Measurements from ENCODE around the gene LY9. TPM values are rescaled to one million over a fixed set of nuclear protein-coding genes. Genes with fewer than 3 reads are reported as not detected.

LY9 gene
- total RNA-seq, 1 donor from 2014 or later, result not detected

- TF ChIP-seq EZH2 (IDR thresholded peaks at IDR 0.05), result no peak
- no peak for TF ChIP-seq EZH2phosphoT487 (IDR thresholded peaks at IDR 0.05)
- TF ChIP-seq, protein P1, sequence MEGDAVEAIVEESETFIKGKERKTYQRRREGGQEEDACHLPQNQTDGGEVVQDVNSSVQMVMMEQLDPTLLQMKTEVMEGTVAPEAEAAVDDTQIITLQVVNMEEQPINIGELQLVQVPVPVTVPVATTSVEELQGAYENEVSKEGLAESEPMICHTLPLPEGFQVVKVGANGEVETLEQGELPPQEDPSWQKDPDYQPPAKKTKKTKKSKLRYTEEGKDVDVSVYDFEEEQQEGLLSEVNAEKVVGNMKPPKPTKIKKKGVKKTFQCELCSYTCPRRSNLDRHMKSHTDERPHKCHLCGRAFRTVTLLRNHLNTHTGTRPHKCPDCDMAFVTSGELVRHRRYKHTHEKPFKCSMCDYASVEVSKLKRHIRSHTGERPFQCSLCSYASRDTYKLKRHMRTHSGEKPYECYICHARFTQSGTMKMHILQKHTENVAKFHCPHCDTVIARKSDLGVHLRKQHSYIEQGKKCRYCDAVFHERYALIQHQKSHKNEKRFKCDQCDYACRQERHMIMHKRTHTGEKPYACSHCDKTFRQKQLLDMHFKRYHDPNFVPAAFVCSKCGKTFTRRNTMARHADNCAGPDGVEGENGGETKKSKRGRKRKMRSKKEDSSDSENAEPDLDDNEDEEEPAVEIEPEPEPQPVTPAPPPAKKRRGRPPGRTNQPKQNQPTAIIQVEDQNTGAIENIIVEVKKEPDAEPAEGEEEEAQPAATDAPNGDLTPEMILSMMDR (IDR thresholded peaks at IDR 0.05), result no peak
- Mint-ChIP-seq H3K4me1 (no peaks in the 10 kb centered on the region), H3K9me3 (no peaks in the 10 kb centered on the region), H3K36me3 (no peaks in the 10 kb centered on the region), H3K27ac (no peak overlapping the region), H3K4me3 (no peak overlapping the region), H3K27me3 (ENCODE audit: insufficient read depth, low read depth) (peaks cover 7% of the 10 kb centered on the region)
- H3K4me2 ChIP-seq, result no peak overlapping the region
- DNase-seq (ENCODE audit: low spot score), result no peak
- no peaks in the 10 kb centered on the region for H3K4me1 ChIP-seq
- no peak overlapping the region for H3K9ac ChIP-seq
- no peak overlapping the region for H2AFZ ChIP-seq (replicated peaks)
- no peaks in the 10 kb centered on the region for H3K27me3 ChIP-seq
- no peaks in the 10 kb centered on the region for H4K20me1 ChIP-seq (ENCODE audit: low read depth)
- H3K4me3 ChIP-seq, result no peak overlapping the region
- no peaks in the 10 kb centered on the region for H3K36me3 ChIP-seq
- H3K9me3 ChIP-seq (ENCODE audit: low read depth), result no peaks in the 10 kb centered on the region
- H3F3A ChIP-seq (ENCODE audit: low read depth), result no peaks in the 10 kb centered on the region
- no peak overlapping the region for H3K27ac ChIP-seq
- no peaks in the 10 kb centered on the region for H3K79me2 ChIP-seq (ENCODE audit: low read depth)
These were observed 6.8 kb upstream of the LY9 start for GRCh38 chr1:160789051-160789701.

- no peak overlapping the region for H3K9ac ChIP-seq
- no peak overlapping the region for H2AFZ ChIP-seq (replicated peaks)
- Mint-ChIP-seq H3K27ac (no peak overlapping the region), H3K4me3 (no peak overlapping the region), H3K4me1 (no peaks in the 10 kb centered on the region), H3K36me3 (no peaks in the 10 kb centered on the region), H3K27me3 (ENCODE audit: insufficient read depth, low read depth) (peaks cover 7% of the 10 kb centered on the region), H3K9me3 (no peaks in the 10 kb centered on the region)
- no peaks in the 10 kb centered on the region for H3K36me3 ChIP-seq
- H3K9me3 ChIP-seq (ENCODE audit: low read depth), result no peaks in the 10 kb centered on the region
- H3K27me3 ChIP-seq, result no peaks in the 10 kb centered on the region
- no peak for DNase-seq (ENCODE audit: low spot score)
- no peak overlapping the region for H3K4me3 ChIP-seq
- no peak for TF ChIP-seq EZH2phosphoT487 (IDR thresholded peaks at IDR 0.05)
- H3K79me2 ChIP-seq (ENCODE audit: low read depth), result no peaks in the 10 kb centered on the region
- H3K27ac ChIP-seq, result no peak overlapping the region
- H4K20me1 ChIP-seq (ENCODE audit: low read depth), result no peaks in the 10 kb centered on the region
- H3K4me2 ChIP-seq, result no peak overlapping the region
- no peaks in the 10 kb centered on the region for H3K4me1 ChIP-seq
- H3F3A ChIP-seq (ENCODE audit: low read depth), result no peaks in the 10 kb centered on the region
These were observed 6.0 kb upstream of the LY9 start for GRCh38 chr1:160789702-160790611.

GRCh38 chr1:160794376-160794775 lies 1.6 kb upstream of the LY9 start:
- TF ChIP-seq EZH2phosphoT487 (IDR thresholded peaks at IDR 0.05), result no peak
- TF ChIP-seq EZH2 (IDR thresholded peaks at IDR 0.05), result no peak
- TF ChIP-seq, protein P1 (IDR thresholded peaks at IDR 0.05), result no peak
- Histone ChIP-seq H4K20me1 (ENCODE audit: low read depth) (no peaks in the 10 kb centered on the region), H3K27ac (no peak overlapping the region), H2AFZ (replicated peaks) (no peak overlapping the region), H3K4me3 (no peak overlapping the region), H3K9me3 (ENCODE audit: low read depth) (no peaks in the 10 kb centered on the region), H3K27me3 (no peaks in the 10 kb centered on the region), H3K4me1 (no peaks in the 10 kb centered on the region), H3K9ac (no peak overlapping the region), H3K4me2 (no peak overlapping the region), H3K79me2 (ENCODE audit: low read depth) (no peaks in the 10 kb centered on the region), H3F3A (ENCODE audit: low read depth) (no peaks in the 10 kb centered on the region), H3K36me3 (no peaks in the 10 kb centered on the region)
- no peak overlapping the region for H3K27ac Mint-ChIP-seq
- H3K27me3 Mint-ChIP-seq (ENCODE audit: insufficient read depth, low read depth), result peaks cover 9% of the 10 kb centered on the region
- no peak for DNase-seq (ENCODE audit: low spot score)
- no peaks in the 10 kb centered on the region for H3K4me1 Mint-ChIP-seq
- H3K9me3 Mint-ChIP-seq, result no peaks in the 10 kb centered on the region
- no peak overlapping the region for H3K4me3 Mint-ChIP-seq
- H3K36me3 Mint-ChIP-seq, result no peaks in the 10 kb centered on the region

All from neural progenitor cell (in vitro differentiated cells).